ENCODE measurements around the gene FGF10.

DNA sequence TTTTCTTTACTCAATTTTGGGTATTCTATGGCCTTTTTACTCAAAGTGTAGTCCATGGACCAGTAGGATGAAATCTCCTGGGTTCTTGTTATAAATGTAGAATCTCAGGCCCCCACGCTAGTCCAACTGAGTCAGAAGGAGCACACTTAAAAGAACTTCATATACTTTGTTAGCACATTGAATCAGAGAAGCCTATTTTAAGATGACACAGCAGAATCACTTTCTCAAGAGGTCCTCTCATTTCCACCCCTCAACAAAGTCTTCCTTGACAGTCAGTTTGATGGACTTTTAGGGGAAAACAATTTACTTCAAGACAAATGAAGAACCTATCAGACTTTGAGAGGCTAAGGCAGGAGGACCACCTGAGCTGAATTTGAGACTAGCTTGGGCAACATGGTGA is 37.7 kb upstream of the FGF10 start:
- TF ChIP-seq, protein P1, sequence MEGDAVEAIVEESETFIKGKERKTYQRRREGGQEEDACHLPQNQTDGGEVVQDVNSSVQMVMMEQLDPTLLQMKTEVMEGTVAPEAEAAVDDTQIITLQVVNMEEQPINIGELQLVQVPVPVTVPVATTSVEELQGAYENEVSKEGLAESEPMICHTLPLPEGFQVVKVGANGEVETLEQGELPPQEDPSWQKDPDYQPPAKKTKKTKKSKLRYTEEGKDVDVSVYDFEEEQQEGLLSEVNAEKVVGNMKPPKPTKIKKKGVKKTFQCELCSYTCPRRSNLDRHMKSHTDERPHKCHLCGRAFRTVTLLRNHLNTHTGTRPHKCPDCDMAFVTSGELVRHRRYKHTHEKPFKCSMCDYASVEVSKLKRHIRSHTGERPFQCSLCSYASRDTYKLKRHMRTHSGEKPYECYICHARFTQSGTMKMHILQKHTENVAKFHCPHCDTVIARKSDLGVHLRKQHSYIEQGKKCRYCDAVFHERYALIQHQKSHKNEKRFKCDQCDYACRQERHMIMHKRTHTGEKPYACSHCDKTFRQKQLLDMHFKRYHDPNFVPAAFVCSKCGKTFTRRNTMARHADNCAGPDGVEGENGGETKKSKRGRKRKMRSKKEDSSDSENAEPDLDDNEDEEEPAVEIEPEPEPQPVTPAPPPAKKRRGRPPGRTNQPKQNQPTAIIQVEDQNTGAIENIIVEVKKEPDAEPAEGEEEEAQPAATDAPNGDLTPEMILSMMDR (conservative IDR thresholded peaks at IDR 0.05; ENCODE audit: low read depth, low read length) = no peak
- no peak for TF ChIP-seq EZH2 (IDR thresholded peaks at IDR 0.05; ENCODE audit: borderline replicate concordance, low read depth, low read length, poor library complexity, severe bottlenecking)

Data from A673 (cell line).